IMR-90 (cell line): ENCODE data around the gene AICDA. TPM values are rescaled to one million over a fixed set of nuclear protein-coding genes. Genes with fewer than 3 reads are reported as not detected.
"Not testable (repeated sequence)": the region's sequence is repeated elsewhere in the genome, so short reads cannot be mapped to it uniquely, and the experiment has no call there.

ENCODE experiments used
- ATAC-seq: fragments of 200-7000 bp; cut with Tn5 transposase; 2 replicates; pipeline ENCODE4 v1.9.1; 2020; ENCODE audit warnings: low read depth, mild to moderate bottlenecking, moderate library complexity
- BruUV-seq: library from RNA; stranded (reverse); fragments of 400-500 nt; replicated peaks from 2 replicates; lab custom pipeline; 2021; lab: Mats Ljungman, UMichigan
- CTCF ChIA-PET: fragments of 300-600 bp; formaldehyde crosslinking; extraction: SDS; loops from one replicate; lab custom pipeline; 2021; ENCODE audit warnings: antibody characterized with exemption; lab: Yijun Ruan, JAX
- POLR2A ChIA-PET: fragments of 300-600 bp; sonication (Branson Sonifier 250); formaldehyde crosslinking; loops from one replicate; lab custom pipeline; 2022; ENCODE audit warnings: antibody characterized with exemption; ENCODE audit not compliant: unreplicated experiment; lab: Charles Lee
- DNase-seq: peaks from one replicate; pipeline ENCODE4 v3.0.0; 2013
- H2AFZ ChIP-seq: replicated peaks from 2 replicates; pipeline ENCODE3; 2013; ENCODE audit warnings: low read length, mild to moderate bottlenecking; ENCODE audit not compliant: poor library complexity
- H2AK5ac ChIP-seq: 2 replicates; pipeline ENCODE4 v1.6.1; 2013; ENCODE audit warnings: low read depth, low read length, inconsistent platforms
- H2AK9ac ChIP-seq: replicated peaks from 2 replicates; pipeline ENCODE3; 2013; ENCODE audit warnings: mild to moderate bottlenecking, low read depth, low read length, moderate library complexity; ENCODE audit not compliant: poor library complexity
- H2BK120ac ChIP-seq: 2 replicates; pipeline ENCODE4 v1.6.1; 2013; ENCODE audit warnings: low read depth, low read length, inconsistent platforms
- H2BK15ac ChIP-seq: 3 replicates; pipeline ENCODE4 v1.6.1; 2013; ENCODE audit warnings: low read depth, low read length, inconsistent platforms
- H2BK20ac ChIP-seq: 2 replicates; pipeline ENCODE4 v1.6.1; 2013; ENCODE audit warnings: low read depth, mild to moderate bottlenecking, inconsistent platforms, low read length, moderate library complexity
- H2BK5ac ChIP-seq: 2 replicates; pipeline ENCODE4 v1.6.1; 2013; ENCODE audit warnings: mild to moderate bottlenecking, low read depth, low read length, inconsistent platforms; ENCODE audit not compliant: poor library complexity, severe bottlenecking
- H3K14ac ChIP-seq: replicated peaks from 2 replicates; pipeline ENCODE4 v1.6.1; 2013; ENCODE audit warnings: low read depth, low read length, inconsistent platforms
- H3K18ac ChIP-seq: 2 replicates; pipeline ENCODE4 v1.6.1; 2013; ENCODE audit warnings: low read depth, low read length, control low read depth
- H3K23ac ChIP-seq: 2 replicates; pipeline ENCODE4 v1.6.1; 2013; ENCODE audit warnings: low read depth, low read length, inconsistent platforms
- H3K27ac ChIP-seq: 2 replicates; pipeline ENCODE4 v1.5.1; 2013; ENCODE audit warnings: mild to moderate bottlenecking, control low read depth, low read length; ENCODE audit not compliant: insufficient read depth
- H3K27me3 ChIP-seq: 2 replicates; pipeline ENCODE4 v1.6.1; 2013; ENCODE audit warnings: low read length; ENCODE audit not compliant: control insufficient read depth, insufficient read depth
- H3K36me3 ChIP-seq: 2 replicates; pipeline ENCODE4 v1.6.1; 2013; ENCODE audit warnings: low read length, mixed read lengths; ENCODE audit not compliant: control insufficient read depth, insufficient read depth
- H3K4ac ChIP-seq: 2 replicates; pipeline ENCODE4 v1.6.1; 2013; ENCODE audit warnings: low read depth, low read length, inconsistent platforms
- H3K4me1 ChIP-seq: 2 replicates; pipeline ENCODE4 v1.6.1; 2013; ENCODE audit warnings: low read length, mixed read lengths; ENCODE audit not compliant: control insufficient read depth, insufficient read depth
- H3K4me2 ChIP-seq: 2 replicates; pipeline ENCODE4 v1.6.1; 2013; ENCODE audit warnings: low read depth, mild to moderate bottlenecking, control low read depth, low read length, moderate library complexity
- H3K4me3 ChIP-seq: 2 replicates; pipeline ENCODE4 v1.5.1; 2013; ENCODE audit warnings: low read depth, mild to moderate bottlenecking, control low read depth, low read length, moderate library complexity; ENCODE audit not compliant: insufficient read depth
- H3K56ac ChIP-seq: 2 replicates; pipeline ENCODE4 v1.6.1; 2013; ENCODE audit warnings: low read length, inconsistent platforms; ENCODE audit not compliant: insufficient read depth; ENCODE audit errors: extremely low read depth
- H3K79me1 ChIP-seq, 2 experiments: 2 replicates each; pipeline ENCODE4 v1.6.1; 2013; ENCODE audit warnings: low read length in 2 of 2, inconsistent platforms in 1 of 2, low read depth in 1 of 2
- H3K9ac ChIP-seq: 2 replicates; pipeline ENCODE4 v1.6.1; 2013; ENCODE audit warnings: low read depth, low read length, control low read depth
- H3K9me1 ChIP-seq: 2 replicates; pipeline ENCODE4 v1.6.1; 2013; ENCODE audit warnings: low read length, inconsistent platforms; ENCODE audit not compliant: insufficient read depth
- H3K9me3 ChIP-seq: 2 replicates; pipeline ENCODE4 v1.6.1; 2013; ENCODE audit warnings: low read length; ENCODE audit not compliant: control insufficient read depth, insufficient read depth
- H4K20me1 ChIP-seq: 2 replicates; pipeline ENCODE4 v1.6.1; 2013; ENCODE audit warnings: low read length, inconsistent platforms; ENCODE audit not compliant: insufficient read depth
- H4K5ac ChIP-seq: 2 replicates; pipeline ENCODE4 v1.6.1; 2013; ENCODE audit warnings: mild to moderate bottlenecking, low read depth, low read length, control low read depth
- H4K8ac ChIP-seq, 2 experiments: 2 replicates each; pipeline ENCODE4 v1.6.1; 2013; ENCODE audit warnings: low read depth in 2 of 2, low read length in 2 of 2, control low read depth in 1 of 2, inconsistent platforms in 1 of 2
- H4K91ac ChIP-seq: 2 replicates; pipeline ENCODE4 v1.6.1; 2013; ENCODE audit warnings: low read depth, low read length, inconsistent platforms; ENCODE audit not compliant: insufficient read depth
- RCOR1 ChIP-seq: IDR thresholded peaks from 2 replicates; pipeline ENCODE4 v1.6.1; 2012; ENCODE audit warnings: mild to moderate bottlenecking, low read length, improper control_type of control experiment; ENCODE audit not compliant: insufficient replicate concordance
- WGBS, 2 experiments: methylation state at CpG; one replicate each; pipeline versions ENCODE4 v1.1.5 to v1.1.7; 2013; ENCODE audit warnings: missing lambda C conversion rate in 2 of 2; ENCODE audit not compliant: insufficient read length in 1 of 2; ENCODE audit errors: extremely low coverage in 2 of 2; 5-methylcytosine and 5-hydroxymethylcytosine counted together
- dilution Hi-C: fragments of 300-500 bp; cut with HindIII; formaldehyde crosslinking; loops from one replicate; pipeline ENCODE4 v1.14.3; 2018; ENCODE audit warnings: low sequenced_read_pairs; ENCODE audit not compliant: unreplicated experiment
- in situ Hi-C: fragments of 300-500 bp; cut with MboI; formaldehyde crosslinking; loops from 3 replicates; pipeline ENCODE4 v1.14.3; 2019; ENCODE audit warnings: low sequenced_read_pairs, inconsistent platforms, mixed read lengths
- intact Hi-C: fragments of 100-400 bp; cut with micrococcal nuclease; formaldehyde crosslinking; loops from 2 replicates; pipeline ENCODE4 v1.10.0; 2022
- polyA plus RNA-seq, 3 experiments: library from polyadenylated mRNA; depleted of rRNA; stranded (reverse); fragments of >200 nt; gene quantifications; 2 replicates each; pipeline ENCODE4 v1.2.3, GENCODE V29; 2012; ENCODE audit warnings: low replicate concordance in 1 of 3
- total RNA-seq: library from RNA; depleted of rRNA; stranded (reverse); fragments of >200 nt; gene quantifications from 2 replicates; pipeline ENCODE4 v1.2.3, GENCODE V29; 2012

AICDA gene
- total and polyA plus RNA-seq, 2 of the 4 experiments (the other 2 are of a cell fraction) = not detected

DNA sequence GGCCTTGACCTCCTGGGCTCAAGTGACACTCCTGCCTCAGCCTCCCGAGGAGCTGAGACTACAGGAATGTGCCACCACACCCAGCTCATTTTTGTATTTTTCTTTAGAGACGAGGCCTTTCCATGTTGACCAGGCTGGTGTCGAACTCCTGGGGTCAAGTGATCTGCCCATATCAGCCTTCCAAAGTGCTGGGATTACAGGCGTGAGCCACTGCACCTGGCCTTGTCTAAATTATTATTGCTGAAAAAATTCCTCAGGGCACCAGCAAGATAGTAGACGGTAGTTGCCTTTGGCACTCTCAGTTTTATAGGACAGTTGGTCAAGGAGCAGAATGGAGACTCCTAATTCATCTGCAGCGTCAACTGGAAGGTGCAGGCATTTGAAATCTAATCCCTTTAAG lies 2.5 kb upstream of the AICDA start:
- Histone ChIP-seq H3K27me3 (no peaks in the 10 kb centered on the region), H2BK120ac (no peak overlapping the region), H4K5ac (no peak overlapping the region), H4K20me1 (no peaks in the 10 kb centered on the region), H2BK5ac (no peak overlapping the region), H2AK9ac (no peak overlapping the region), H3K4me2 (no peak overlapping the region), H3K23ac (no peak overlapping the region), H3K79me1 (no peaks in the 10 kb centered on the region), H3K56ac (no peak overlapping the region), H3K9ac (no peak overlapping the region), H3K27ac (no peak overlapping the region), H4K91ac (no peak overlapping the region), H2BK15ac (no peak overlapping the region), H3K9me1 (no peaks in the 10 kb centered on the region), H3K4me1 (no peaks in the 10 kb centered on the region), H3K18ac (no peak overlapping the region), H3K36me3 (no peaks in the 10 kb centered on the region), H3K14ac (no peak overlapping the region), H3K9me3 (no peaks in the 10 kb centered on the region), H2AFZ (no peak overlapping the region), H3K4me3 (no peak overlapping the region), H2AK5ac (no peak overlapping the region), H4K8ac (no peak overlapping the region), H2BK20ac (no peak overlapping the region), H3K4ac (no peak overlapping the region)
- WGBS, 2 experiments = 20% methylated on average over 1 of the region's 6 CpGs; no CpG with 5 or more reads in 1 of the 2 experiments
- no TSS peak for BruUV-seq
- in situ Hi-C loops = no loop called here
- DNase-seq = no peak
- no peak for TF ChIP-seq RCOR1
- intact Hi-C loops = no loop called here
- ATAC-seq = no peak
- dilution Hi-C loops = no loop called here
- POLR2A ChIA-PET = no interaction called here
- CTCF ChIA-PET = interaction anchor here (0.6 kb wide), 1 partner anchor 123 kb away, joined by 9 read pairs; no protein-coding TSS in a partner anchor

DNA sequence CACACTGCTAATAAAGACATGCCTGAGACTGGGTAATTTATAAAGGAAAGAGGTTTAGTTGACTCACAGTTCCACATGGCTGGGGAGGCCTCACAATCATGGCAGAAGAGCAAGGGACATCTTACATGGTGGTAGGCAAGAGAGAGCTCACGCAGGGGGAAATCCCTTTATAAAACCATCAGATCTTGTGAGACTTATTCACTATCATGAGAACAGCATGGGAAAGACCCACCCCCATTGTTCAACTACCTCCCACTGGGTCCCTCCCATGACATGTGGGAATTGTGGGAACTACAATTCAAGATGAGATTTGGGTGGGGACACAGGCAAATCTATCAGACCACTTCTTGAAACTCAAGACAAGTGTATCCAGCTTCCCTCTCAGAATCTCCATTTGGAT lies 1.2 kb upstream of the AICDA start:
- H3K79me1 ChIP-seq, H3K9ac ChIP-seq, H3K4me2 ChIP-seq, H4K5ac ChIP-seq, H3K18ac ChIP-seq, POLR2A ChIA-PET, H3K4me3 ChIP-seq, H3K9me1 ChIP-seq, in situ Hi-C loops, H2AK9ac ChIP-seq, H3K9me3 ChIP-seq, CTCF ChIA-PET, H2BK5ac ChIP-seq, H4K91ac ChIP-seq, dilution Hi-C loops, H2BK120ac ChIP-seq, ATAC-seq, H2AK5ac ChIP-seq, H2BK20ac ChIP-seq, H3K23ac ChIP-seq, H4K8ac ChIP-seq, H3K4me1 ChIP-seq, H2AFZ ChIP-seq, H4K20me1 ChIP-seq, H3K36me3 ChIP-seq, DNase-seq, H3K4ac ChIP-seq, H2BK15ac ChIP-seq, H3K27ac ChIP-seq, H3K27me3 ChIP-seq, BruUV-seq, H3K56ac ChIP-seq, H3K14ac ChIP-seq, intact Hi-C loops: not testable (repeated sequence)
- no CpG with 5 or more reads among the region's 1 CpG for WGBS, 2 experiments
